ENCODE data around the gene USP48. TPM values are rescaled to one million over a fixed set of nuclear protein-coding genes. Genes with fewer than 3 reads are reported as not detected.

The USP48 gene
- total and polyA plus RNA-seq, 2 of the 8 experiments (the other 6 are each of a cell fraction or from before 2014, with no cell fraction given): 12.8 to 83.5 TPM

- Histone ChIP-seq H3K79me1 (ENCODE audit: low read depth, low read length) (no peaks in the 10 kb centered on the region), H3K27me3 (replicated peaks in 1 of 4; ENCODE audit: control insufficient read depth in 3 of 4, extremely low read depth in 1 of 4, insufficient read depth in 3 of 4, low read length in 3 of 4) (no peaks in the 10 kb centered on the region), H3K4me1 (replicated peaks in 1 of 4; ENCODE audit: control insufficient read depth in 3 of 4, insufficient read depth in 4 of 4, low read length in 3 of 4) (no peaks in the 10 kb centered on the region; a peak in 1 of 7 replicates), H2AK5ac (ENCODE audit: low read depth, low read length) (no peak overlapping the region), H3K23me2 (ENCODE audit: low read depth, low read length) (no peaks in the 10 kb centered on the region; the same call in 1 of the 2 replicates), H3K4ac (replicated peaks; ENCODE audit: insufficient read length, low read depth, low read length) (no peak overlapping the region), H3K23ac (ENCODE audit: insufficient read length) (no peak overlapping the region), H3K9ac (replicated peaks in 1 of 4; ENCODE audit: extremely low read depth in 1 of 4, low read depth in 3 of 4, low read length in 3 of 4) (no peak overlapping the region), H2BK12ac (ENCODE audit: low read depth, low read length) (no peak overlapping the region), H2BK20ac (ENCODE audit: low read length) (no peak overlapping the region), H3K4me3 (ENCODE audit: extremely low read depth in 1 of 4, insufficient read depth in 2 of 4, low read depth in 3 of 4, low read length in 4 of 4) (no peak overlapping the region), H3K9me3 (ENCODE audit: insufficient read depth in 2 of 2, low read depth in 1 of 2, low read length in 1 of 2) (no peaks in the 10 kb centered on the region), H3K18ac (ENCODE audit: extremely low read depth, low read length) (no peak overlapping the region), H2AFZ (ENCODE audit: low read length) (no peak overlapping the region), H3K27ac (ENCODE audit: low read depth, low read length) (no peak overlapping the region), H4K5ac (ENCODE audit: insufficient read length, low read depth, low read length) (no peak overlapping the region), H4K91ac (replicated peaks; ENCODE audit: insufficient read length, low read length) (no peak overlapping the region), H2BK5ac (ENCODE audit: low read depth, low read length) (no peak overlapping the region), H4K20me1 (replicated peaks in 1 of 2; ENCODE audit: control insufficient read depth in 1 of 2, insufficient read depth in 2 of 2, low read length in 2 of 2) (peaks cover 0 to 2% of the 10 kb centered on the region in 2 experiments), H3K4me2 (ENCODE audit: insufficient read depth in 1 of 2, low read depth in 2 of 2, low read length in 2 of 2) (no peak overlapping the region), H2BK120ac (replicated peaks; ENCODE audit: low read depth, low read length) (no peak overlapping the region), H4K8ac (ENCODE audit: extremely low read depth, insufficient read depth, low read length) (no peak overlapping the region; the same call in 1 of the 2 replicates), H3K79me2 (ENCODE audit: control insufficient read depth in 1 of 2, insufficient read depth in 2 of 2, low read length in 2 of 2) (no peaks in the 10 kb centered on the region), H3K14ac (ENCODE audit: insufficient read length) (no peak overlapping the region), H3K56ac (replicated peaks; ENCODE audit: insufficient read length, low read depth, low read length) (no peak overlapping the region), H3K36me3 (ENCODE audit: control insufficient read depth in 2 of 4, insufficient read depth in 4 of 4, low read length in 3 of 4) (no peaks in the 10 kb centered on the region; a peak in 1 of 8 replicates), H2BK15ac (ENCODE audit: low read length) (no peak overlapping the region)
- 90% methylated on average over 10 of the region's 10 CpGs; no CpG with 5 or more reads in 1 of the 2 experiments for WGBS, 2 experiments (ENCODE audit: extremely low coverage in 1 of 2, insufficient coverage in 1 of 2, insufficient read length in 1 of 2, insufficient replicate concordance in 2 of 2, low coverage in 1 of 2, low lambda C conversion rate in 2 of 2, missing lambda C conversion rate in 1 of 2)
- POLR2A ChIA-PET (ENCODE audit: partially characterized antibody): interaction anchor here (1.2 to 1.5 kb wide), 2 partner anchors 14 to 24 kb away, joined by 3 to 5 read pairs; no protein-coding TSS in a partner anchor
- TF ChIP-seq BRCA1 (IDR thresholded peaks at IDR 0.05; ENCODE audit: low read depth, low read length) (no peak), POLR2A (IDR thresholded peaks at IDR 0.05; ENCODE audit: control extremely low read depth in 1 of 2, low read depth in 2 of 2, low read length in 2 of 2) (no peak)
- CTCF ChIA-PET (ENCODE audit: partially characterized antibody): interaction anchor here (1.0 to 1.2 kb wide), 2 partner anchors 9 to 471 kb away, joined by 3 read pairs; no protein-coding TSS in a partner anchor
- FAIRE-seq (no peak), DNase-seq (ENCODE audit: low read depth in 1 of 2, low spot score in 2 of 2) (no peak)
Observed at GRCh38 chr1:21644348-21644747, 138.6 kb downstream of the USP48 start.
